NCI-H345 (cell line): ENCODE results near the gene BST1.
"Not testable (repeated sequence)": the region's sequence is repeated elsewhere in the genome, so short reads cannot be mapped to it uniquely, and the experiment has no call there.

Experiments used
- DNase-seq: peaks from one replicate; lab custom pipeline; 2025; lab: John Stamatoyannopoulos, UW

BST1 gene

GRCh38 chr4:15711762-15712161 lies 8.9 kb downstream of the BST1 start:
- DNase-seq = no peak

DNA sequence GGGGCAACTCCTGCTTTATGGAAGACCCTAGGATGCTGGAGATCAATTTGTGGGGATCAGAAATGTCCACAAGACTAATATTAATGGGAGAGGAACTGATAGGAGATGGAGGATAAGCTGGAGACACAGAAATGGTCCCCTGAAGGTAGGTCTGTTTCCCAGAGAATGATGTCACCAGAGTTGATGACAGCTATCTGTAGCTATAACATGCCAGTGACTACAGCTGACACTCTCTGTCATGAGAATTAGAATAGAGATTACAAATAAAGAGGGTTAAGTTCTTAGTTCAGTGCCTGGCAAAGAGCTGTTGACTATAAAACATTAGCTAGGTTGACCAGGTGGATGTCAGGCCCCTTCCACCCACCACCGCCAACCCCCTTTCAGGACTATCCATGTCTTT lies 9.3 kb downstream of the BST1 start:
- no peak for DNase-seq

GRCh38 chr4:15714141-15714540 lies 11.3 kb downstream of the BST1 start:
- DNase-seq = no peak

DNA sequence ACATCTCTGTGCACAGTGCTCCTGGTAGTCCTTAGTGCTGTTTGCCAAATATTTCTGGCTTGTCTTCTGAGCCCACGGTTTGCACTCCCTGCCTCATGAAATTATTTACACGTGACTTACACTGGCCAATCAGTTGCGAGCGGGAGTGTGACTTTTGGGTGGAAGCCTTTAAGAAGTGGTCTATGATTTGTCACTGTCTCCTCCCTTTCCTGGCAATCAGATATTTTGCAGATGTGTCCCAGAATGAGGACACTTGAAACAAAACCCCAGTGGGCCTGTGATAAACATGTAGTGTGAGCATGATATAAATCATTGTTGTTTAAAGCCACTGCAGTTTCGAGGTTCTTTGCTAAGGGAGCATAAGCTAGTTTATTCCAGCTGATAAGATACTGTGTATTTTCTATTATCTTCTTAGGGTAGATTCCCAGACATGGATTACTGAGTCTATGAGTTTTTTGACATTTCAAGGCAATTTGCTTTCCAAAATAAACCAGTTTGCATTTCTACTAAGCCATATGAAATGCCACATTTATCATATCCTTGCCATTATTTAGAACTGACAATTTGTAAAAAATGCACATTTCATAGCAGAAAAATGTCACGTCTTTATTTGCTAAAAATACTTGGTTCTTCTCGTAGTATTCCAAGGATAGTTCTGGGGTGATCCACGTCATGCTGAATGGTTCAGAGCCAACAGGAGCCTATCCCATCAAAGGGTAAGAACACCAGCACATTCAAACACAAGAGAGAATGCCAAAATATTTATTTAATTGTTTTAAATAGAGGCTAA lies 12.0 kb downstream of the BST1 start:
- no peak for DNase-seq

GRCh38 chr4:15716115-15716514 lies 13.2 kb downstream of the BST1 start:
- DNase-seq = no peak

DNA sequence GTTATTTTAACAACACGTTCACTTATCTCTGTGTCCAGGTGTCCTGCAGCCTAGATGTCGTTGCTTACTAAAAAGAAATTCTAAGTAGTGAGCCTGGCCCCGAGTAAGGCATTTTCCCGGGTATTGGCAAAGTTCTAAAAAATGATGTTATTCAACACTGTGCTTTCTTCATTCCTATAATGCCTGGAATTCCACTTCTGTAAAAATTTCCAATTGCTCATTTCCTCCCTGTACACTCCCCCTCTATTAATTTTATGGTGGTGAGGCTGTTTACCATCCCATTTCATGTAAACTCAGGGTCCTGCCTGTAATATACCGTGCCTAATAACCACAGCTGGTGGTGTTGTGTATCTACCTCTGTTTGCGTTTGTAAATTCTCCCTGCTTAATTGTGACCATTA lies 14.2 kb downstream of the BST1 start:
- no peak for DNase-seq

GRCh38 chr4:15717657-15718416 lies 15.0 kb downstream of the BST1 start:
- no peak for DNase-seq

DNA sequence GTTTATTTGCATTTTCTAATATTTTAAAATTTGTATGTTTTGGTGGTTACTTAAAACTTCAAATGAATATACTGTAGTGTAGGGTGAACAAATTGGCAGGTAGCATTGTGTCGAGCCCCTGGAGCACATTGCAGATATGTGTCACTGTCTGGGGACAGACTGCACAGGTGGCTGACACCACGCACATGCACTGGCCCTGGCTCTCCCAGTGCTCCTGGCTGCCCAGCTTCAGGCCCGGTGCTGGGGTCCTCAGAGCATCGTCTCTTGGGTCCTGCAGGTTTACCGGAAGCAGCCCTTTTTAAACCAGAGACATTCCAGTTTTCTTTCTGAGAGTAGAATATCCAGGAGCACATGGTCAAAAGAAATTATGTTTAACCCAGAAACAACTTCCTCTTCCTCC lies 15.6 kb downstream of the BST1 start:
- DNase-seq = no peak

- no peak for DNase-seq
Measured at GRCh38 chr4:15718959-15719358, 16.1 kb downstream of the BST1 start.

DNA sequence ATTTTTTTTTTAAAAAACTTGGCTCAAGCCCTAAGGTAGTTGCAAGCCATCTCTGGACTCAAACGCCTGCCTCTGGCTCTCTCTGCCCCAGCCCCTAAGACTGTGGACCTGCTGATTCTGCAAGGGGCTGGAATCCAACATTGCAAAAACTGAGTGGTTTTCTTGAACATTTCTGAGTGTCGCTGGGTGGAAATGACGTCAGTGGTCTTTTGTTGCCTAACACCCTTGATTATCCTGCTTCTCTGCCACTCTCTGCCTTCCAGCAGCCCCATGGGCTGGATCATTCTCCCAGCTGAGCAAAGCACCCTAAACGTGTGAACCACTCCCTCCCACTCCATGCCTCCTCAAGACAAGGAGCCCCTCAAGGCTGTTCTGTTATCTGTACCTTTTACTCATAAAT lies 16.6 kb downstream of the BST1 start:
- no peak for DNase-seq

GRCh38 chr4:15720851-15721250 lies 18.0 kb downstream of the BST1 start:
- no peak for DNase-seq

DNA sequence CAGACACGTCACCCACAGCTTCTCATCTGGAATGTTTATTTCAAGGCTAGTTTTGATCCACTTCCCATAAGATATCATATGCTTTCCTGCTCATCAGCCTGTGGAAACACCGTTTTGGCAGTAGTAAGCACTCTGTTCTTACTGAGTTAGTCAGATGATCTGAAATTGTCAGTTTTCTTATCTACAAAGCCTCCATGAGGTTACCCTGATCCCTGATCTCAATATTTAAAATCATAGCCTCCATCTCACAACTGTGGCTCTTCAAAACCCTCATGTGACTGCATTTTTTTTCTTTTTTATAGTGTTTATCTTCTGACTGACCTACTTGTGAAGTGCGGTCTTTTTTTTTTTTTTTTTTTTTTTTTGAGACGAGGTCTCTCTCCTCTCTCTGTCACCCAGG lies 22.7 kb downstream of the BST1 start:
- DNase-seq = no peak

- DNase-seq = no peak
Measured at GRCh38 chr4:15729910-15730533, 27.2 kb downstream of the BST1 start.

GRCh38 chr4:15733061-15733460 lies 30.2 kb downstream of the BST1 start:
- not testable (repeated sequence) for DNase-seq

DNA sequence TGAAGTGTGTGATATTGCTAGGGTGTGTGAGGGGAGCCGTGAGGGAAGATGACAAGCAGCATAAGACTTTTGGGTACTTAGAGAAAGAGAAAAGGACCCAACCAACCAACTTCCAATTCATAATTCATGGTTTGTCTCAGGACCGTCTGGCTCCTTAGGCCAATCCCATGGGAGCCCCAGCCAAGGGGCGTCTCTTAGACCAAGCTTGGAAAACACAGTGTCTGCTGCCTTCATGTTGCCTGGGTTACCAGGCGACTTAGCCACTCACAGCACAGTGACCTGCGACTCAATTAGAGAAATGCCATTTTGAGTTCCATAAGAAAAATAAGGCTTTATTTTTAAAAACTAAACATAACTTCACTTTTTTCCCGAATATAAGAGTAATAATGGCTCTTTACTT lies 32.7 kb downstream of the BST1 start:
- DNase-seq = no peak

DNA sequence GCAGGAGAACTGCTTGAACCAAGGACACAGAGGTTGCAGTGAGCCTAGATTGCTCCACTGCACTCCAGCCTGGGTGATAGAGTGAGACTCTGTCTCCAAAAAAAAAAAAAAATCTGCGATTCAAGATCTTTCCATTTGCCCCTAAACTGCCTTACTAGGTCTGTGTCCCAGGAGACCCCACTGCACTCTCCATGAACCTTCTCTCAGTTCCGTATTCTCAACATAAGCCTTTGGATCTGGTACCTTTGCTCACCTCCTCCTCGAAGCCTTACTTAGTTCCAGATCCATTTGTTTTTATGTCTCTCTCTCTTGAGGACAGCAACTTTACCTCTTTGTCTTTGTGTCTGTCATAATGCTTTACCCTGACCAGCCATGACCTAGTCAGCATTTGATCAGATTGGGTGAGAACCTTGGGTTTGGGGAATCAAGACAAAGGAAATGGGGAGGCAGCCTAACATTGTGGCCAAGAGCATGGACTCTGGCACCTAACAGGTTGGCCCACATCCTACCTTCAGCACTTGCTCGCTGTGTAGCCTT lies 33.7 kb downstream of the BST1 start:
- no peak for DNase-seq

GRCh38 chr4:15737255-15737654 lies 34.4 kb downstream of the BST1 start:
- no peak for DNase-seq

DNA sequence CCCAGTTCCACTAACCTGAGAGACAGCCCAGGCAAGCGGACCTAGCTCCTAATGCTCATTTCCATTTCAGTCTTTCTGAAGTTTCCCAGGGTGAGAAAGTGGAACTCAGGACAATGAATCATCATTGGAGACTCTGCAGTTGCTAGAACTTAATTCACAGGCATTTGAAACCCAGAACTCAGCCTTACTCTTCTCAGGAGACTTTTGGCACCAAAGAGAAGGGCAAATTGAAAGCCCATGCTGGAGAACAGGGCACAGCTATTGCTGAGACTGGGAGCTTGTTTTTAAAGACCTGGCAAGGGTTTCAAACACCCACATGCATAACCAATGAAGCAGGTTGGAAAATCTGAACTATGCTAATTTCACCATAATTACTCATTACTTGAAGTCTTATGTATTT lies 36.0 kb downstream of the BST1 start:
- DNase-seq = no peak

DNA sequence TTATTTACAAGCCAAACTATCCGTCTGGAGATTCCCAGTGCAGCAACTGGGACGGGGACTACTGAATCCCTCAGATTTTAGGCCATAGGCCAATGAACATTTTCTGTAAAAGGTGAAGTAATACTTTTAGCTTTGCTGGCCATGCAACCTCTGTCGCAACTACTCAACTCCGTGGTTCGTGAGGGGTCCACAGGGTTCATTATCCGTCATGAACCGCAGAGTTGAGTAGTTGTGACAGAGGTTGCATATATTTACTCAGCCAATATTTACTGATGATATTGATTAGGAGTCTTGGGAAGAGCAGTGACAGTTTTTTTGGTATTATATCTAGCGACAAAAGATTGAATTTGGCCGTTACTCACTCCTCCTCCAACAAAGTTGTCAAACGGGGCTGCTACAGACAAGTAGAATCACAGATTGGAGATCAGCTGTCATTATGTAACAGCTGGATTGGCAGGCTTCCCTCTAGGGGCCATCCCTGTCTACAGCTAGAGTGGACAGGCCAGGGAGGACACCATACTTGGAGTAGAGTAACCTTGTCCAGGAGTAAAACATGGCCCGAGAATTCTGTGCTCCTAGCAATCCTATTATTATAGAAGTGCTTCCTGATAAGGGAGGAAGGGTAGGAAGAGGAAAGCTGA lies 38.0 kb downstream of the BST1 start:
- no peak for DNase-seq

DNA sequence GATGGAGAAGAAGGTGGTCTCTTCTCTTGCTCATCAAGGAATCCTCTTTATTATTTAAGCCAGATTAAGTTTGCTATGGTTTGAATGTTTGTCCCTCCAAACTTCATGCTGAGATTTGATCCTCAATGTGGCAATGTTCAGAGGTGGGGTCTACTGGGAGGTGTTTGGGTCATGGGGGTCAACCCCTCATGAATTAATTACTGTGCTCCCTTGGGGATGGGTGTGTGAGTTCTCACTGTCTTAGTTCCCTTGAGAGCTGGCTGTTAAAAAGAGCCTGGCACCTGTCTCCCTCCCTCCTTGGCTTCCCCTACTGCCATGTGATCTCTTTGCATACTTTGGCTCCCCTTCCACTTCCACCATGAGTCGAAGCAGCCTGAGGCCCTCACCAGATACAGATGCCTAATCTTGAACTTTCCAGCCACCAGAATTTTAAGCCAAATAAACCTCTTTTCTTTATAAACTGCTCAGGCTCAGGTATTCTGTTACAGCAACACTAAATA lies 39.3 kb downstream of the BST1 start:
- DNase-seq = no peak

DNA sequence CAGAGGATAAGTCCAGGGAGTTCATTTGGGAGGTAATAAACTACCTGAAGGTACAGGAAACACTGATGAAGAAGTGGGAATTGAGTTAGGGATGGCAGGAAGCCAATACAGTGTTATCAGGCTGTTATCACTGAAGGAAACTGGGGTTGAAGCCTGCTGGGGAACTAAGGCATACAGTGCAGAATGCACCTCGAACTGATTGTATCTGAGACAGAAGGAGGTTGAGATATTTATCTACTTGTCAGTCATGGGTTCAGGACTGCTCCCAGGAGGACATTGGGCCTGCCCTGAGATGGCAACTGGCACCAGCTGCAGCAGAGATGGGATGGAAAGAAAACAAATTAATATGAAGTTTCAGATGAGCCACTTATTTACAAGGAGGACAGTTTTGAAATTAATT lies 39.8 kb downstream of the BST1 start:
- no peak for DNase-seq

DNA sequence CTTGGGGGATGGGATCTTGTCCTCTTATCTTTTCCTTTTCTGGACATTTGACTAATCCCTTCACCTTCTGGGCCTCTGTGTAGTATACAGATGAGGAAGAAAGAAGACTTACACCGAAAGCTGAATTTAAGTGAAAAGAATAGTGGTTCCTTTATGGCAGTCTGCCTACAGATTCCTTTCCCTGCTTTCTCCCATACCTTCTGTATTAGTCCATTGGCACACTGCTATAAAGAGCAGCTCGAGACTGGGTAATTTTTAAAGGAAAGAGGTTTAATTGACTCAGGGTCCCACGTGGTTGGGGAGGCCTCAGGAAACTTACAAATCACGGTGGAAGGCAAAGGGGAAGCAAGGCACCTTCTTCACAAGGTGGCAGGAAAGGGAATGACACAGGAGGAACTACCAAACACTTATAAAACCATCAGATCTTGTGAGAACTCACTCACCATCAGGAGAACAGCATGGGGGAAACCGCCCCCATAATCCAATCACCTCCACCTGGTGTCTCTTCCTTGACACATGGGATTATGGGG lies 41.2 kb downstream of the BST1 start:
- DNase-seq = no peak
